Panc1 (cell line): ENCODE measurements around the gene DVL2. TPM values are rescaled to one million over a fixed set of nuclear protein-coding genes. Genes with fewer than 3 reads are reported as not detected.
A peak's percentile ranks its signal among the peaks of the same experiment; 100 is the strongest.

Source experiments
- ATAC-seq: fragments of 200-7000 bp; cut with Tn5 transposase; 2 replicates; pipeline ENCODE4 v1.9.1; 2020; ENCODE audit warnings: mild to moderate bottlenecking, moderate library complexity
- BruUV-seq: library from RNA; stranded (reverse); fragments of 400-500 nt; replicated peaks from 2 replicates; lab custom pipeline; 2021; lab: Mats Ljungman, UMichigan
- CTCF ChIA-PET: fragments of 300-600 bp; sonication (Branson Sonifier 250); formaldehyde crosslinking; loops from one replicate; lab custom pipeline; 2022; ENCODE audit warnings: antibody characterized with exemption; lab: Charles Lee
- POLR2A ChIA-PET: fragments of 300-600 bp; sonication (Branson Sonifier 250); formaldehyde crosslinking; loops from one replicate; lab custom pipeline; 2022; ENCODE audit warnings: antibody characterized with exemption; lab: Charles Lee
- DNase-seq: peaks from one replicate; pipeline ENCODE4 v3.0.0-alpha.2; 2010; ENCODE audit warnings: low read depth, low spot score
- H3K27ac ChIP-seq: 2 replicates; pipeline ENCODE4 v1.5.1; 2011; ENCODE audit warnings: mild to moderate bottlenecking, low read length, inconsistent platforms
- H3K27me3 ChIP-seq: fragments of 200-500 bp; sonication (Bioruptor generic); 2 replicates; pipeline ENCODE4 v1.6.0; 2014; ENCODE audit warnings: low read length, inconsistent platforms; ENCODE audit not compliant: control insufficient read depth, insufficient read depth
- H3K36me3 ChIP-seq: fragments of 200-500 bp; sonication (Bioruptor generic); 2 replicates; pipeline ENCODE4 v1.5.1; 2014; ENCODE audit warnings: inconsistent platforms, mild to moderate bottlenecking, low read length, moderate library complexity; ENCODE audit not compliant: control insufficient read depth, insufficient read depth
- H3K4me1 ChIP-seq: 2 replicates; pipeline ENCODE4 v1.5.1; 2011; ENCODE audit warnings: inconsistent platforms, mild to moderate bottlenecking, low read length, moderate library complexity; ENCODE audit not compliant: control insufficient read depth, insufficient read depth
- H3K4me3 ChIP-seq, 2 experiments: 2 replicates each; pipeline ENCODE4 v1.5.1; 2011 to 2012; ENCODE audit warnings: low read depth in 2 of 2, low read length in 2 of 2, mild to moderate bottlenecking in 2 of 2, inconsistent platforms in 1 of 2, moderate library complexity in 1 of 2
- H3K9me3 ChIP-seq: fragments of 200-500 bp; sonication (Bioruptor generic); 2 replicates; pipeline ENCODE4 v1.5.1; 2014; ENCODE audit warnings: low read depth, mild to moderate bottlenecking, inconsistent platforms, low read length, moderate library complexity; ENCODE audit not compliant: control insufficient read depth, insufficient read depth
- POLR2AphosphoS5 ChIP-seq: IDR thresholded peaks from 2 replicates; pipeline ENCODE4 v1.6.1; 2012; ENCODE audit warnings: mild to moderate bottlenecking, low read depth, low read length, moderate library complexity
- SIN3A ChIP-seq: IDR thresholded peaks from 2 replicates; pipeline ENCODE4 v1.6.1; 2012; ENCODE audit warnings: low read depth, mild to moderate bottlenecking, low read length, moderate library complexity, borderline replicate concordance; ENCODE audit not compliant: insufficient read depth
- TCF7L2 ChIP-seq: IDR thresholded peaks from 2 replicates; pipeline ENCODE4 v1.6.1; 2011; ENCODE audit warnings: mild to moderate bottlenecking, low read depth, low read length, inconsistent platforms
- in situ Hi-C: cut with HindIII; loops from 2 replicates; pipeline ENCODE4 v1.10.0; 2016; ENCODE audit warnings: low sequenced_read_pairs, low pct_unique_long_range_greater_than_20kb
- intact Hi-C: fragments of 100-400 bp; cut with micrococcal nuclease; formaldehyde crosslinking; loops from one replicate; pipeline ENCODE4 v1.10.0; 2022; ENCODE audit not compliant: unreplicated experiment
- total RNA-seq: library from RNA; stranded (reverse); gene quantifications from one replicate; pipeline ENCODE4 v1.2.1, GENCODE V29; 2021; ENCODE audit not compliant: unreplicated experiment
- TF ChIP-seq, protein P1 (sequence below), 2 experiments: IDR thresholded peaks; 2 replicates each; pipeline ENCODE4 v1.6.1; 2011 to 2012; ENCODE audit warnings: low read depth in 2 of 2, control low read depth in 1 of 2, low read length in 1 of 2, mild to moderate bottlenecking in 1 of 2, moderate library complexity in 1 of 2; ENCODE audit not compliant: insufficient read depth in 1 of 2
- TF ChIP-seq, protein P2 (sequence below): fragments of 450-650 bp; IDR thresholded peaks from 2 replicates; pipeline ENCODE4 v1.5.1; 2017; ENCODE audit warnings: mild to moderate bottlenecking

The DVL2 gene
- total RNA-seq, 1 experiment from 2014 or later, result 84.2 TPM

DNA sequence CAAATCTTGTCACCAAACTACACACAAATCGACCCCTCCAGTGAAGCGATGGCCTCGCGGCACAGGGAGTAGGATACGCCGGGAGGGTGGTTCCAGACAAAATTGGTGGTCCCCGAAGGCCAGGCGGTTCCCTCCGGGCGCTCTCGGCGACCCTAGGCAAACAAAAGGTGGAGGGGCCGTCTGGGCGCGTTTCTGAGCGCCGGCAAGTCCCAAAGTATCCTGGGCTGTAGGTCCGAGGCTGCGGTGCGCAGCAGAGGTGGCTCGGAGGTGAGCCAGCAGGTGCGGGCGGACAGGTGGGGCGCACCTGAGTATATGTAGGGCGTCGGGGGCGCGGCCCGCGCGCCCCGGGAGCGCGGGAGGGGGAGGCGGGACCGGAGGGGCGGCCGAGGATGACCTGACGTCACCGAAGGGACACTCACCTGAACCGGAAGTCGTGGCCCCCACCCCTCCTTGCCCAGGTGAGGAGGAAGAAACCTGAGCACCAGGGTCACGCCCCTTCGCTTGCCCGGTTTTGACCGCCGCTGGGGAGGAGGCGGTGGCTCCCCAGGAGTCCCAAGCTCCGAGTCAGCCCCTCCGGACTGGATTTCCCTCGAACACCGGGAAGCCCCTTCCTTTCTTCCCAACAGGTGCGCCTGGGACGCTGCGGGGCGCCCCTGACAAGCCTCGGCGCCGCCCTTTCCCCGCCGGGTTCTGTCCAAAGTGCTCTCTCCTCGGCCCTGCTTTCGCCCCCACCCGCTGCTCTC lies 28.0 kb upstream of the DVL2 start, which contains the start of gene CLDN7:
TSS of gene CLDN7 (minus strand) at position 287 of the 743 bp plus-strand sequence. CDS start 435 bp downstream, outside the sequence.
- peak within 1 kb of the TSS; percentile 50 to 65 for H3K4me3 ChIP-seq
- TSS peak; percentile 90 for BruUV-seq
- no peak for ATAC-seq

DNA sequence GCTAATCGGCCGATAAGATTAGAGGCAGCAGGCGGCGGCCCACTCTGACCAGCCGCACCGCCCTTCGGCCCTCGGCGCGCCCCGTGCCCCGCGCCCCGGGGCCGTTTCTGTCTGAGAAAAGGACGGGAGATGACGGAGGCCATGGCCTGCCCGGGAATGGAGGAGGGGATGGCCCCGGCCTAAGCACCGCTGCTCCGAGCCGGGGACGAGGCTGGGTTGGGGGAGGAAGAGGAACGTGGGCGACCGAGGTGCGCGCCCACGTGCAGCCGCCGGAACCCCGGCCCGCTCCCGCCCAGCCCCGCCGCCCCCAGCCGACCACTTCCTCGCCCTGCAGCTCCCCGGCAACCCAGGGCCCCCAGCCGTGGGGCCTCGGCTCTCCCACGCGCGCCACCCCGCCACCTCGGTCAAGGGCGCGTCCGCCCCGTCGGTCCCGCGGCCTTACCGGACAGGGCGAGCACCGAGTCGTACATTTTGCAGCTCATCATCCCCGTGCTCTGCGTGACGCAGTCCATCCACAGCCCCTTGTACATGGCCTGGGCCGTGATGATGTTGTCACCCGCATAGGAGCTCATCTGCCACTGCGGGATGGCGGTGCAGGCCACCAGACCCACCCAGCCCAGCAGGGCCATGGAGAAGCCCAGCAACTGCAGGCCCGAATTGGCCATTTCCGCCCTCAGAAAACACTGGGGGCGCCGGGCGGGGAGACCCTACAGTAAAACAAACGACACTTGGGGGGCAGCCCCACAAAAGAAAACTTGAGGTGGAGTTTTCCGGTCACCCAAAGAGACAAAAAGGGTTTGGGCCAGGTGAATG lies 27.3 kb upstream of the DVL2 start:
- intact Hi-C loops, result no loop called here

More for the DNA sequence above, 28.0 kb upstream of the DVL2 start, which contains the start of gene CLDN7:
- in situ Hi-C loops (no loop called here), intact Hi-C loops (no loop called here)
- Histone ChIP-seq H3K36me3 (peaks cover 3% of the 10 kb centered on the region), H3K27ac (peak within 1 kb of the TSS; percentile 81), H3K4me1 (peaks cover 22% of the 10 kb centered on the region), H3K9me3 (no peaks in the 10 kb centered on the region), H3K27me3 (no peaks in the 10 kb centered on the region)
- CTCF ChIA-PET, result no interaction called here
- no peak for DNase-seq
- TF ChIP-seq SIN3A, result no peak
- TF ChIP-seq TCF7L2, result no peak
- TF ChIP-seq POLR2AphosphoS5, result no peak
- TF ChIP-seq, protein P1, sequence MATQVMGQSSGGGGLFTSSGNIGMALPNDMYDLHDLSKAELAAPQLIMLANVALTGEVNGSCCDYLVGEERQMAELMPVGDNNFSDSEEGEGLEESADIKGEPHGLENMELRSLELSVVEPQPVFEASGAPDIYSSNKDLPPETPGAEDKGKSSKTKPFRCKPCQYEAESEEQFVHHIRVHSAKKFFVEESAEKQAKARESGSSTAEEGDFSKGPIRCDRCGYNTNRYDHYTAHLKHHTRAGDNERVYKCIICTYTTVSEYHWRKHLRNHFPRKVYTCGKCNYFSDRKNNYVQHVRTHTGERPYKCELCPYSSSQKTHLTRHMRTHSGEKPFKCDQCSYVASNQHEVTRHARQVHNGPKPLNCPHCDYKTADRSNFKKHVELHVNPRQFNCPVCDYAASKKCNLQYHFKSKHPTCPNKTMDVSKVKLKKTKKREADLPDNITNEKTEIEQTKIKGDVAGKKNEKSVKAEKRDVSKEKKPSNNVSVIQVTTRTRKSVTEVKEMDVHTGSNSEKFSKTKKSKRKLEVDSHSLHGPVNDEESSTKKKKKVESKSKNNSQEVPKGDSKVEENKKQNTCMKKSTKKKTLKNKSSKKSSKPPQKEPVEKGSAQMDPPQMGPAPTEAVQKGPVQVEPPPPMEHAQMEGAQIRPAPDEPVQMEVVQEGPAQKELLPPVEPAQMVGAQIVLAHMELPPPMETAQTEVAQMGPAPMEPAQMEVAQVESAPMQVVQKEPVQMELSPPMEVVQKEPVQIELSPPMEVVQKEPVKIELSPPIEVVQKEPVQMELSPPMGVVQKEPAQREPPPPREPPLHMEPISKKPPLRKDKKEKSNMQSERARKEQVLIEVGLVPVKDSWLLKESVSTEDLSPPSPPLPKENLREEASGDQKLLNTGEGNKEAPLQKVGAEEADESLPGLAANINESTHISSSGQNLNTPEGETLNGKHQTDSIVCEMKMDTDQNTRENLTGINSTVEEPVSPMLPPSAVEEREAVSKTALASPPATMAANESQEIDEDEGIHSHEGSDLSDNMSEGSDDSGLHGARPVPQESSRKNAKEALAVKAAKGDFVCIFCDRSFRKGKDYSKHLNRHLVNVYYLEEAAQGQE (IDR thresholded peaks at IDR 0.05; ENCODE audit: insufficient read depth in 1 of 2, low read depth in 2 of 2, low read length in 1 of 2), result no peak
- TF ChIP-seq, protein P2, sequence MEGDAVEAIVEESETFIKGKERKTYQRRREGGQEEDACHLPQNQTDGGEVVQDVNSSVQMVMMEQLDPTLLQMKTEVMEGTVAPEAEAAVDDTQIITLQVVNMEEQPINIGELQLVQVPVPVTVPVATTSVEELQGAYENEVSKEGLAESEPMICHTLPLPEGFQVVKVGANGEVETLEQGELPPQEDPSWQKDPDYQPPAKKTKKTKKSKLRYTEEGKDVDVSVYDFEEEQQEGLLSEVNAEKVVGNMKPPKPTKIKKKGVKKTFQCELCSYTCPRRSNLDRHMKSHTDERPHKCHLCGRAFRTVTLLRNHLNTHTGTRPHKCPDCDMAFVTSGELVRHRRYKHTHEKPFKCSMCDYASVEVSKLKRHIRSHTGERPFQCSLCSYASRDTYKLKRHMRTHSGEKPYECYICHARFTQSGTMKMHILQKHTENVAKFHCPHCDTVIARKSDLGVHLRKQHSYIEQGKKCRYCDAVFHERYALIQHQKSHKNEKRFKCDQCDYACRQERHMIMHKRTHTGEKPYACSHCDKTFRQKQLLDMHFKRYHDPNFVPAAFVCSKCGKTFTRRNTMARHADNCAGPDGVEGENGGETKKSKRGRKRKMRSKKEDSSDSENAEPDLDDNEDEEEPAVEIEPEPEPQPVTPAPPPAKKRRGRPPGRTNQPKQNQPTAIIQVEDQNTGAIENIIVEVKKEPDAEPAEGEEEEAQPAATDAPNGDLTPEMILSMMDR, result no peak
- POLR2A ChIA-PET, result interaction anchor here (0.7 kb wide), 1 partner anchor 29 kb away, joined by 11 read pairs; no protein-coding TSS in a partner anchor

More for the DNA sequence above, 27.3 kb upstream of the DVL2 start:
- no TSS peak for BruUV-seq
- no peak for DNase-seq
- Histone ChIP-seq H3K27me3 (no peaks in the 10 kb centered on the region), H3K4me1 (peaks cover 22% of the 10 kb centered on the region), H3K4me3 (peak overlapping the region; percentile 50 to 65), H3K27ac (peak overlapping the region; percentile 81), H3K9me3 (no peaks in the 10 kb centered on the region), H3K36me3 (peaks cover 3% of the 10 kb centered on the region)
- no peak for TF ChIP-seq SIN3A
- TF ChIP-seq, protein P2, result no peak
- TF ChIP-seq, protein P1 (IDR thresholded peaks at IDR 0.05; ENCODE audit: insufficient read depth in 1 of 2, low read depth in 2 of 2, low read length in 1 of 2), result no peak
- no peak for TF ChIP-seq TCF7L2
- no peak for TF ChIP-seq POLR2AphosphoS5
- in situ Hi-C loops, result no loop called here
- peak; percentile 36 for ATAC-seq
- CTCF ChIA-PET, result no interaction called here
- POLR2A ChIA-PET, result interaction anchor here (0.7 kb wide), 1 partner anchor 30 kb away, joined by 11 read pairs; no protein-coding TSS in a partner anchor
